ENCODE data around the gene PPP1R2C. TPM values are rescaled to one million over a fixed set of nuclear protein-coding genes. Genes with fewer than 3 reads are reported as not detected.

The PPP1R2C gene
- total RNA-seq, 8 experiments from 2014 or later, result not detected

DNA sequence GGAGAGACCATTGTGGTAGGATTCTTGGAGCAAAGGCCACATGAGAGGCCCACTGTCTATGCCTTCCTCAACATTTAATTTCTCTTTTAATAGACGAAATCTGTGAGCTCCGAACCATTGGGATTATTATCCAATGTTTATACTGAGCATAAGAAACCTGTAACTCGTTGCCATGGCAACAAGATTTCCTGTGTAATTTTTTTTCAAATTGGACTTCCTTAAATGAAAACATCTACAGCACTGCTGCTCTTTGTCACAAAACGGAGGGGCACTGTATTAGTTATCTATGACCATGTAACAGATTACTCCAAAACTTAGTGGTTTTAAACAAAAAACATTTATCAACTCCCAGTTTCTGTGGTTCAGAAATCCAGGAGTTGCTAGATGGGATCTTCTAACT, 38.7 kb downstream of the PPP1R2C start:
- WGBS, 10 experiments, result 0 to 100% (median 74%) methylated on average over 1 to 4 of the region's 4 CpGs; no CpG with 5 or more reads in 6 of the 10 experiments
- in situ Hi-C loops (cut with MboI; ENCODE audit: low pct_unique_long_range_greater_than_20kb in 2 of 9, low sequenced_read_pairs in 9 of 9, unreplicated experiment in 9 of 9), result no loop called here
- H3K27ac ChIP-seq, result no peak overlapping the region
- no peak overlapping the region for H3K4me3 ChIP-seq
- no peak for ATAC-seq (replicated peaks in 6 of 8)
- no peaks in the 10 kb centered on the region for H3K4me1 ChIP-seq (replicated peaks in 1 of 2)

DNA sequence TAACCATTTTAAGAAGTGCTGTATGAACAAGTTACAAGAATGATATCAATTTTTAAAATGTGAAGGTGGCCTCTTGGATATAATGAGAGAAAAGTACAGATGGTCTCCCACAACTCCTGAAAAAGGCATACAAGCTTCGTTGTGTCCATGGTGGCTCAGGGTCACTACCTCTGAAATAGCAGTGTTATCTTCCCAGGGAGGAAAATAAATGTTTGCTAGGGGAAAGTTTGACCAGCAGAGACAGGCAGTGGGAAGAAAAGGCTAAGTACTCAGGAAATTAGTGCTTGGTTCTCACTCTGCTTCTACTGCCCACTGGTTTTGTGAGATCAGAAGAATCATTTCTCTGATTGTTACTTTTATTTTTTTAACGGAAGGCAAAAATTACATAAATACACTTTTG, 39.4 kb downstream of the PPP1R2C start:
- 78 to 100% (median 85%) methylated on average over 1 to 2 of the region's 2 CpGs; no CpG with 5 or more reads in 6 of the 10 experiments for WGBS, 10 experiments
- Histone ChIP-seq H3K4me3 (no peak overlapping the region), H3K27ac (no peak overlapping the region), H3K4me1 (replicated peaks in 1 of 2) (no peaks in the 10 kb centered on the region)
- no peak for ATAC-seq (replicated peaks in 6 of 8)
- in situ Hi-C loops (cut with MboI; ENCODE audit: low pct_unique_long_range_greater_than_20kb in 2 of 9, low sequenced_read_pairs in 9 of 9, unreplicated experiment in 9 of 9), result no loop called here

- in situ Hi-C loops (cut with MboI; ENCODE audit: low pct_unique_long_range_greater_than_20kb in 2 of 9, low sequenced_read_pairs in 9 of 9, unreplicated experiment in 9 of 9), result no loop called here
- Histone ChIP-seq H3K27ac (no peak overlapping the region), H3K4me1 (replicated peaks in 1 of 2) (no peaks in the 10 kb centered on the region), H3K4me3 (no peak overlapping the region)
- no peak for ATAC-seq (replicated peaks in 6 of 8)
- WGBS, 10 experiments, result 0 to 100% (median 100%) methylated on average over 1 to 2 of the region's 2 CpGs; no CpG with 5 or more reads in 5 of the 10 experiments
Measured at GRCh38 chrX:42735250-42735649, 42.7 kb downstream of the PPP1R2C start.

- Histone ChIP-seq H3K4me1 (replicated peaks in 1 of 2) (no peaks in the 10 kb centered on the region), H3K4me3 (no peak overlapping the region), H3K27ac (no peak overlapping the region)
- WGBS, 10 experiments, result 33 to 95% (median 80%) methylated on average over 1 to 2 of the region's 3 CpGs; no CpG with 5 or more reads in 7 of the 10 experiments
- in situ Hi-C loops (cut with MboI; ENCODE audit: low pct_unique_long_range_greater_than_20kb in 2 of 9, low sequenced_read_pairs in 9 of 9, unreplicated experiment in 9 of 9), result no loop called here
- no peak for ATAC-seq (replicated peaks in 6 of 8)
Measured at GRCh38 chrX:42732506-42732905, 45.5 kb downstream of the PPP1R2C start.

All from motor neuron (in vitro differentiated cells).